HG03457 (cell line): ENCODE measurements around the gene POLN.
"Not testable (repeated sequence)": the region's sequence is repeated elsewhere in the genome, so short reads cannot be mapped to it uniquely, and the experiment has no call there.

Experiments used
- ATAC-seq: cut with Tn5 transposase; IDR thresholded peaks from one replicate; pipeline ENCODE4 v1.9.1; 2021; ENCODE audit warnings: moderate number of reproducible peaks; ENCODE audit not compliant: unreplicated experiment

Gene POLN

GRCh38 chr4:2275546-2276251 lies 33.8 kb upstream of the POLN start:
- ATAC-seq, result no peak

GRCh38 chr4:2275044-2275397 lies 33.1 kb upstream of the POLN start:
- ATAC-seq, result not testable (repeated sequence)

DNA sequence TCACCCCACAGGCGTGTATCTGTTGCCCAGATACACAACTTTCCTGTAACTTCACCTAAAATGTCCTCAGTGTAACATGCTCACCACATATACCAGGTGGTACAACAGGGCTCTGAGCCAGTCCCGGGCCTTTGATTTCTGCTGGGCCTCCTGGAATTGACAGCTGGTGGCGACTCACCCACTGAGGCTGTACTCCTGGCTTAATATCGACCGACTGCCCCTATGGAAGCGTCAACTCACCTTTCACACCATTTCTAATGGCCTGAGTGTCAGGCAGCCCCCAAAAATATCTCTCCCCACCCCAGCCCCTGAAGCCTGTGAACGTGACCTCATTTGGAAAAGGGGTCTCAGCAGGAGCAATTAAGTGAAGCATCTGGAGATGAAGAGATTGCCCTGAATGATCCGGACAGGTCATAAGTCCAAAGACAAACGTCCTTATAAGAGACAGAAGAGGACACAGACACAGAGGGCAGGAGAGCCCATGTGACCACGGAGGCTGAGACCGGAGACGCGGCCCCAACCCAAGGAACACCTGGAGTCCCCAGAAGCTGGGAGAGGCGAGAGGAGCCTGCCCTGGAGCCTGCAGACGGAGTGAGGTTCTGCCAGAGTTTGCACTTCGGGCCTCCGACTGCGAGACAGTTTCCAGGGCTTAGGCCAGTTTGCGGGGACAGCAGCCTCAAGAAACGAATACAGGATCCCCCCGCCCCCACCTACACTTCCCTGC lies 32.6 kb upstream of the POLN start:
- ATAC-seq, result no peak

DNA sequence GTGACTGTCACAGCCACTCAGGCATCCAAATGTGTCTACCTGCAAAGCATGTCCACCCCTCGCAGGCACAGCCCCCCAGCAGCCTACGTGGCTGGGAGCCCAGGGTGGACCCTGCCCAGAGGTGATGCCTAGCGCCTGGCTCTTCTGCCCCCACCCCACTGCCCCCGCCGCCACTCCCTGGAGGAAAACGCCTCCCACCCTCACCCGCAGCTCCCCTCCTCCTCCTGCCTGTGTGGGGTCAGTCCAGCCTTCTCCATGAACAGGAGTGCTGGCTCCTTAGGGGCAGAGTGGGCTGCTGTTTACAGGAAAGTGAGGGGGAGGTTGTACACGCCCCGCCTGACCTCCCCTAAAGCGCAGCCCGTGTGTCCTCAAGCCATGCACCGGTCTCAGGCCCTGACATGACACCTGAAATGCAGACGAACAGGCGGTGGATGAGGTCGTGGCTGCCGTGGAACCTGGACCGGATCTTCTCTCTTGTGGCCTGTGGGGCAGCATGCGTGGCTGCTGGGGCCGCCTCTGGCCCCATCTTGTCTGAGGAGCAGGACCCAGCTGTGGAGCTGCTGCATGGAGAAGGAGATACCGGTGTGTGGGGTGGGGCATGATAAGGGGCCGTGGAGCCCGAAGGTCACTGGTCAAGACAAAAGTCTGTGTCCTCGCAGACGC lies 31.9 kb upstream of the POLN start:
- ATAC-seq, result no peak

DNA sequence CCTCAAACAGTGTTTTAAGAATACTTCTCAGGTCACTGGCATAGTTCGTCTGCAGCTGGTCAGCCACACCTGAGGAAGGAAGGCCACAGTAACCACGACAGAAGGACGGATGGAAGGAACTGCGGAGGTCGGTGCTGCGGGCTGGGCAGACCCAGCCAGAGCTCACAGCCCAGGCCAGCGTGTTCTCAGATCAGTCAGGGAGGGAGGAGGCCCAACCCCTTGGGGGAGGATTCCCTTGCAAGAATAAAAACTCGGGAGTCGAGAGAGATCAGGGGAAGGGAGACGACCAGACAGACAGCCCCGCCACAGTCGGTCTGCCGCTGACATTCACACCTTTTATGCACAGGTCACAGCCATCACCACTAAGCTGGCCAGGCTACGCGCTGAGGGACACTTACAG lies 31.3 kb upstream of the POLN start:
- ATAC-seq, result no peak

DNA sequence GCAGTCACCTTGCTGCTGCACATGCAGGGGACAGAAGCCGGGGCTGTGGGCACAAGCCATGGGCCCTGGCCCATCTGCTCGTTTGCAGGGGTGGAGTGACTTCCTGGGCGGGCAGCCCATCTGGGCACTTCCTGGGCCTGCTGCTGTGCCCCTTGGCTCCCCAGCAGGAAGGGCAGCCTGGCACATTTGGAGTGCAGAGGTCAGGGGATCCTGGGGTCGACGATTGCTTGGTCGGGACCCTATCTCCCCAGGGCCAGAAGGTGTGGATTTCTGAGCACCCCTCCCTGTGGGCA lies 30.9 kb upstream of the POLN start:
- no peak for ATAC-seq

- ATAC-seq, result no peak
These were observed 30.3 kb upstream of the POLN start for GRCh38 chr4:2272026-2272827.

DNA sequence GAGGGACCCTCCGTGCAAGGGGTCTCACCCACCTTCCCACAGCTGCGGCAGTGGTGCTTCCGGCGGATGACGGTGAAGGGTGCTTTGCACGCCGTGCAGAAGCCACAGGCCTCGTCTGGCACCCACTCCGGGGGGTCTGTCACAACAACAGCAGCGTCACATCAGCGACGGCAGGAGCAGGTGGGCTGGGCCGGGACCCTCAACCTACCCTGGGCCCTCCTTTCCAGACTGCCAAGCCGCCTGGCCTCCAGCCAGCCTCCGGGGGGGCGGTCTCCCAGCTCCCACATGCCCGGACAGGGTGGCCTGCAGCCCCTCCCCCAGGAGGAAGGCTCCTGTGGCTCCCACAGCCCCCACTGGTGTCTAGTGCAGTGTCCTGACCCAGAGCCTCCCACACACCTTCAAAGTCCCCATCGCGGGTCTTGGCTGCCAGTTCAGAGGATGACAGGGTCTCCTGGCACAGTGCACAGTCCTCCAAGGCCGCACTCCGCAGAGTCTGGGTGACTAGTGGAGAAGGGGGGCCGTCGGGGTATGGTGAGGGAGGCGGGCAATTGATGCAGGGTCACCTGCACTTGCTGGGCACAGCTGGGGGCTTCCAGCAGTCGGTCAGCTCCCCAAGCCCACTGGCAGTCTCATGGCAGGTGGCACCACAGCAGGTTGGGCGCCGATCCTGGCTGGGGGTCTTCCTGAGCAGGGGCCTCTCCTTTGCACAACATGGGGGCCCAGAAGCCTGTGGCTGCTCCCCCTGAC lies 29.5 kb upstream of the POLN start:
- ATAC-seq, result no peak

DNA sequence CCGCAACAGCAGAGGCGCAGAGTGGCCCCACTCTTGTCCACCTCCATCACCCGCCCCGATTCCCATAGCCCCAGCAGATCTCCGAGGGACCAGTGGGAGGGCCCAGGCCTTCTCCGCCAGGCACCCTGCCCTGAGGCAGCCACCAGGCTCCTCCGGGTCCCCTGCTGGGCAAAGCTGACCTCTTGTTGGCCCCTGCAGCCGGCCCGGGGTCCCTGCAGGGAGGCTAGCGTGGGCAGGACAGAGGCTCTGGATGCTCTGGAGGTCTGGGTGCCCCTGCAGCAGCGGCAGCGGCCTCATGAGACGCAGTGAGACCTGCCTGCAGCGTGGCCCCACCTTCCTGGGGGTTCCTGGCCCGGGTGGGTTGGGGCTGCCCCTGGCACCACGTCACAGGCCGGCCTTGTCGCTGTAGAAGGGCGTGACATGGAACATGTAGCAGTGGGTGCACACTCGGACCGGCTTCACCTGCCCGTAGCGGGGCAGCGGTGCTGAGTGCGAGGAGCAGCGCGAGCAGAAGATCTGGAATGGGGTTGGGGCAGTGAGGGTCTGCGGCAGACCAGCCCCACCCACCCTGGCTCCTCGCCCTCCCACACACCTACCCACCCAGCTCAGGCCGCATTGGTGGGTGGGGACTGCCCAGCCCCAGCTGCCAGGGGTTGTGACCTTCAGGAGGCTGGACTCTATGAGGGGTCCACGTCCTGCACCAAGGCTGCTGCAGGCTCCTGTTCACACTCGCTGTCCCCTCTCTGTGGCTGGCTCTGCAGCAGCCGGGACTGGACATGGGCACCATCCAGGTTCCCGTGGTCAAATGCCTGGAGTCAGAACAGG lies 28.6 kb upstream of the POLN start:
- ATAC-seq, result no peak

DNA sequence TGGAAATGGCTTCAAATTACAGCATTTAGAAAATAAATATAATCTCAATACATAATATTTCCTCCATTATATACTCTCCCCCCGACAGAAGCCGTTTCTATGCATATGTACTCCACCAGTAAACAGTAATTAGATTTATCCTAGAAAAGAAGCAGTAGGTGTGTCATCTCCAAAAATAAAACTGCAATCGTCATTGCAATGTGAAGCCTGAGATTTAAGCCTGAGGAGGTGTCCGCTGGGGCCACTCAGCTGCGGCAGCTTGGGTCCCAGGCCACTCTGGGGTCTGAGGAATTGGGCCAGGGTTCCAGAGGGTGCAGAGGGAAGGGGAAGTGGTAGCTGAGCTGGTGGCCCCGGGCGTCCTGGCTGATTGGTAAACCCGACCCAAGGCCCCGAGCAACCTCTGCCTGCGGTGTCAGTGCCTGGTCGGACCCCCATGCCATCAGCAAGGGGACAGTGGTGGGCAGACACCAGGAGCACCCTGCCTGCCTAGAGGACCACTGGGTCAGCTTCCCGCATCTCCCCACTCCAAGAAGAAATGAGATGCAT lies 27.8 kb upstream of the POLN start:
- no peak for ATAC-seq

GRCh38 chr4:2269206-2269531 lies 27.2 kb upstream of the POLN start:
- ATAC-seq, result no peak

- ATAC-seq, result no peak
These were observed 26.7 kb upstream of the POLN start for GRCh38 chr4:2268357-2269205.

DNA sequence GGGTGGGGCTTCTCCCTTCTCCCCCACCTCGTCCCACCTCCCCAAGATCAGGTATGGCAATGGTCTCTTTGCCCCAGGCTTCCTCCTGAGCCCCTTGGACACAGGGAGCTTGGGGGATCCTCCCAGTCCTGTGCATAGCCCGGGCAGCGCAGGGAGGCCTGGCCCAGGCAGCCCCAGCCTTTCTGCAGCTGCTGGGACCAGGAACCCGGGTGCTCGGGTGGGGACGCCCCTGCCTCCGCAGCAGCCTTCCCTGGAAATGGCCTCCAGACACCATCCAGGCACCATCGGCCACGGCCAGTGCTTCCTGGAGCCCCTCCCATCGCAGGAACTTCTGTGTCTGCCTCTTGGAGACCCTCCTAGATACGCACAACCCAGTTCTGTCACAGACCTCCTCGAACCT lies 25.9 kb upstream of the POLN start:
- ATAC-seq, result no peak

- no peak for ATAC-seq
These were observed 25.4 kb upstream of the POLN start for GRCh38 chr4:2267320-2267811.

DNA sequence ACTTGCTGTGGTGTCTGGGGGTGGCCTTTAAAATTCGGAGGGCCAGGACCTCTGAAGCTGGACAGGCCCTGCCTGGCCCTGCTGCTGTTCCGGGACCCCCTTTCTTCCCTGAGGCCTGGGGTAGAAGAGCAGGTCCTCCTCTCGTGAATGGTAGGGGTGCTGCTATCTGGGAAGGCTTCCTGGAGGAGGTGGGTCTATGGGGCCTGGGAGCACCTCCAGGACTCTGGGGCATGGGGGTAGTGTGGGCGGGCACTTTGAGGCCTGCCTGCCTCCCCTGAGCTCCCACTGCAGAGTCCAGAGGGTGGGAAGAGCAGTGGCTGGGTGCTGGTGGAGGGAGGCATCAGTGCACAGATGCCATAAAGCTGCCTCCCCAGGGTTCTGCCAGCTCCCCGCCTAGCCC lies 24.9 kb upstream of the POLN start:
- no peak for ATAC-seq

GRCh38 chr4:2266181-2266580 lies 24.3 kb upstream of the POLN start:
- ATAC-seq, result no peak

GRCh38 chr4:2265113-2266110 lies 23.5 kb upstream of the POLN start:
- ATAC-seq, result no peak
